ENCODE results near the gene ARL16. TPM values are rescaled to one million over a fixed set of nuclear protein-coding genes. Genes with fewer than 3 reads are reported as not detected.

The ARL16 gene
- total and polyA plus RNA-seq, 2 experiments from 2014 or later = 40.4 to 54.9 TPM

- no peaks in the 10 kb centered on the region for H3K27me3 ChIP-seq (ENCODE audit: insufficient read depth)
- H2AFZ ChIP-seq = no peak overlapping the region
- peaks cover 25% of the 10 kb centered on the region for H3K27me3 Mint-ChIP-seq (ENCODE audit: insufficient read depth, low read depth, poor library complexity)
- peaks cover 38% of the 10 kb centered on the region for H3F3A ChIP-seq (replicated peaks; ENCODE audit: low read depth)
- no peaks in the 10 kb centered on the region for H3K9me3 Mint-ChIP-seq
- no peak overlapping the region for H3K4me3 ChIP-seq
- no peak overlapping the region for H3K27ac Mint-ChIP-seq
- H3K27ac ChIP-seq (ENCODE audit: low read depth) = no peak overlapping the region
- peaks cover 39% of the 10 kb centered on the region for H3K36me3 Mint-ChIP-seq (ENCODE audit: low read depth)
- DNase-seq (ENCODE audit: low spot score) (no peak), ATAC-seq (no peak)
- no peak overlapping the region for H3K4me2 ChIP-seq
- H3K4me3 Mint-ChIP-seq = peak overlapping the region; percentile 41; the same call in 1 of the 3 replicates
- peaks cover 27% of the 10 kb centered on the region for H3K4me1 Mint-ChIP-seq
- peaks cover 7% of the 10 kb centered on the region for H3K36me3 ChIP-seq (ENCODE audit: insufficient read depth)
- no peak for TF ChIP-seq CTCF (conservative IDR thresholded peaks at IDR 0.05; ENCODE audit: low read depth in 2 of 2)
- no peak for TF ChIP-seq ZNF114 (CRISPR knock-in tag; IDR thresholded peaks at IDR 0.05)
- no peak for TF ChIP-seq CREB1 (CRISPR knock-in tag; IDR thresholded peaks at IDR 0.05; ENCODE audit: low read depth)
- no peak for TF ChIP-seq REST (IDR thresholded peaks at IDR 0.05; ENCODE audit: unreplicated experiment)
- no peak for TF ChIP-seq ZNF462 (CRISPR knock-in tag; IDR thresholded peaks at IDR 0.05)
- TF ChIP-seq JUNB (IDR thresholded peaks at IDR 0.05; ENCODE audit: unreplicated experiment) = no peak
- no peak for TF ChIP-seq STAT1 (IDR thresholded peaks at IDR 0.05; ENCODE audit: unreplicated experiment)
- TF ChIP-seq POLR2AphosphoS5 (IDR thresholded peaks at IDR 0.05; ENCODE audit: low read depth) = no peak; the same call in 1 of the 2 replicates
- TF ChIP-seq NANOG (IDR thresholded peaks at IDR 0.05; ENCODE audit: borderline replicate concordance) = no peak
- TF ChIP-seq ZNF331 (CRISPR knock-in tag; IDR thresholded peaks at IDR 0.05; ENCODE audit: low read depth) = no peak
- TF ChIP-seq ETS1 (IDR thresholded peaks at IDR 0.05) = no peak
- no peak for TF ChIP-seq EZH2 (IDR thresholded peaks at IDR 0.05; ENCODE audit: low read depth, unreplicated experiment)
- no peak for TF ChIP-seq EZH2phosphoT487 (IDR thresholded peaks at IDR 0.05; ENCODE audit: unreplicated experiment)
- H3K9me2 ChIP-seq (ENCODE audit: insufficient read depth) = no peaks in the 10 kb centered on the region
- peaks cover 23% of the 10 kb centered on the region for H3K79me2 ChIP-seq (replicated peaks; ENCODE audit: insufficient read depth)
- H4K20me1 ChIP-seq (replicated peaks; ENCODE audit: insufficient read depth) = no peaks in the 10 kb centered on the region; the same call in none of the 2 replicates
- H3K4me1 ChIP-seq (ENCODE audit: insufficient read depth) = peaks cover 29% of the 10 kb centered on the region
These were observed 25.2 kb upstream of the ARL16 start for GRCh38 chr17:81708739-81709185.

All from GM23338 (cell line).